COLO668 (cell line): ENCODE results near the gene PAIP2.
"Not testable (repeated sequence)": the region's sequence is repeated elsewhere in the genome, so short reads cannot be mapped to it uniquely, and the experiment has no call there.

Experiments
- DNase-seq: peaks from one replicate; lab custom pipeline; 2025; ENCODE audit not compliant: unreplicated experiment; lab: John Stamatoyannopoulos, UW

The PAIP2 gene

GRCh38 chr5:139377226-139377625 is 35.6 kb downstream of the PAIP2 start:
- no peak for DNase-seq

GRCh38 chr5:139378101-139378825 is 36.6 kb downstream of the PAIP2 start:
- no peak for DNase-seq

GRCh38 chr5:139378941-139379361 is 37.3 kb downstream of the PAIP2 start:
- DNase-seq, result no peak

- no peak for DNase-seq
These were observed 38.2 kb downstream of the PAIP2 start for GRCh38 chr5:139379626-139380449.

GRCh38 chr5:139381837-139382761 is 40.4 kb downstream of the PAIP2 start:
- no peak for DNase-seq

- no peak for DNase-seq
These were observed 41.2 kb downstream of the PAIP2 start for GRCh38 chr5:139382807-139383206.

GRCh38 chr5:139383275-139383992 is 41.8 kb downstream of the PAIP2 start, which contains the start of gene SLC23A1:
Gene SLC23A1, minus strand, starts transcription at chr5:139383297. Its CDS starts 44 bp downstream, at chr5:139383253.
- DNase-seq, result no peak

- no peak for DNase-seq
These were observed 42.4 kb downstream of the PAIP2 start for GRCh38 chr5:139383993-139384590.

- no peak for DNase-seq
These were observed 43.0 kb downstream of the PAIP2 start for GRCh38 chr5:139384591-139385051.

GRCh38 chr5:139385061-139386049 is 43.7 kb downstream of the PAIP2 start:
- peak; percentile 4 for DNase-seq

- DNase-seq, result no peak
These were observed 44.4 kb downstream of the PAIP2 start for GRCh38 chr5:139386050-139386438.

- DNase-seq, result not testable (repeated sequence)
These were observed 45.3 kb downstream of the PAIP2 start for GRCh38 chr5:139386956-139387355.

GRCh38 chr5:139387611-139388197 is 46.0 kb downstream of the PAIP2 start:
- DNase-seq, result no peak

- DNase-seq, result no peak
These were observed 46.7 kb downstream of the PAIP2 start for GRCh38 chr5:139388198-139388821.

GRCh38 chr5:139389701-139390638 is 48.3 kb downstream of the PAIP2 start, which contains the start of gene MZB1:
Gene MZB1, minus strand, starts transcription at chr5:139389913. Its CDS starts 57 bp downstream, at chr5:139389856.
- DNase-seq, result no peak
